Right lobe of liver (tissue), 4 donors: ENCODE results near the gene CD2AP.

Source experiments
- POLR2A ChIP-seq: fragments of 450-650 bp; IDR thresholded peaks from one replicate; pipeline ENCODE4 v1.6.1; 2017; ENCODE audit warnings: antibody characterized with exemption, mild to moderate bottlenecking
- TF ChIP-seq, protein P1 (sequence below), 4 donors: fragments of 200-600 bp in 3 of 4; fragments of 450-650 bp in 1 of 4; IDR thresholded peaks; one replicate each; pipeline versions ENCODE4 v1.5.1 to v1.8.0; 2016 to 2022; ENCODE audit warnings: antibody characterized with exemption in 4 of 4, mild to moderate bottlenecking in 2 of 4
- donor health status: DM: no; HTN: no; CAD: no.
- donor health status: DM: no; HTN: no; CAD: no.
- donor health status: DM: no; HTN: yes; CAD: no.

DNA sequence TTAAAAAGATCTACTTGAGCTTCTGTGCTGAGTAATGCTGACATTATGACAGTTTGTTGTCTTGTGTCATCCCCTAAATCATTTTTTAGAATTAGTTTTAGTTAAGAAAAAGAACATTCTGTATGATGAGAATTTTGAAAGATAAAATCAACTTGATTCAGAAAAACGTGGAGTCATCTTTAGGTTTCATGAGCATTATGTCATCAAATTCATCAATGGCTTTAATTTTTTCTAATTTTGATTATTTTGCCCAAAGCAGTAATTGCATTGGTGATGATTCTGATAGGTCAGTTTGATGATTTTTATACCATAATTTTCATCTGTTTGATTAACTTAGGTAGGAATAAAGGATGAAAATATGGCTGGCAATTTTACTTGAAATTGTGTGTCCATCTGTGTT lies 194.2 kb downstream of the CD2AP start:
- TF ChIP-seq, protein P1, sequence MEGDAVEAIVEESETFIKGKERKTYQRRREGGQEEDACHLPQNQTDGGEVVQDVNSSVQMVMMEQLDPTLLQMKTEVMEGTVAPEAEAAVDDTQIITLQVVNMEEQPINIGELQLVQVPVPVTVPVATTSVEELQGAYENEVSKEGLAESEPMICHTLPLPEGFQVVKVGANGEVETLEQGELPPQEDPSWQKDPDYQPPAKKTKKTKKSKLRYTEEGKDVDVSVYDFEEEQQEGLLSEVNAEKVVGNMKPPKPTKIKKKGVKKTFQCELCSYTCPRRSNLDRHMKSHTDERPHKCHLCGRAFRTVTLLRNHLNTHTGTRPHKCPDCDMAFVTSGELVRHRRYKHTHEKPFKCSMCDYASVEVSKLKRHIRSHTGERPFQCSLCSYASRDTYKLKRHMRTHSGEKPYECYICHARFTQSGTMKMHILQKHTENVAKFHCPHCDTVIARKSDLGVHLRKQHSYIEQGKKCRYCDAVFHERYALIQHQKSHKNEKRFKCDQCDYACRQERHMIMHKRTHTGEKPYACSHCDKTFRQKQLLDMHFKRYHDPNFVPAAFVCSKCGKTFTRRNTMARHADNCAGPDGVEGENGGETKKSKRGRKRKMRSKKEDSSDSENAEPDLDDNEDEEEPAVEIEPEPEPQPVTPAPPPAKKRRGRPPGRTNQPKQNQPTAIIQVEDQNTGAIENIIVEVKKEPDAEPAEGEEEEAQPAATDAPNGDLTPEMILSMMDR (IDR thresholded peaks at IDR 0.05), result no peak
- TF ChIP-seq POLR2A, result no peak
